VCaP (cell line): ENCODE measurements around the gene LARGE2.

Experiments
- H3K27ac ChIP-seq: fragments of 450-650 bp; 2 replicates; pipeline ENCODE4 v1.5.1; 2017
- CTCF ChIP-seq: fragments of 450-650 bp; conservative IDR thresholded peaks from 2 replicates; pipeline ENCODE4 v1.5.1; 2017; ENCODE audit warnings: mild to moderate bottlenecking, moderate library complexity

Gene LARGE2

DNA sequence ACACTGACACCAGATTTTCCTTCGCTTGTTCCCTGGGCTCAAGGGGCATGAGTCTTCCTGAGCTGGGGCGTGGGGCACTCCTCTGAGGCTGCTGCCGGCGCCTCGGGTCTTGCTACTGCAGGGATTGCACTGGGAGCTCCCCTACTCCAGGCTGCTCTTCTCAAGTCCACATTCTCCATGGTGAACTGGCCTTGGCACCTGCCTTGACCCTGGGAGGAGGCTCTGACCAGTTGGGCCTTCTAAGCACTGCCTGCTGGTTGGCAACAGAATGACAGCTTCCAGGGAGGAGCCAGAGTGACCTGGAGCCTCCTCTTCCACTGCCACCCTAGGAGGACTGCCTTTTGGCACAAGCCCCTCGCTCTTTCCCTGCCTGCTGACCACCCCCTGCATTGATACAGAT lies 24.9 kb upstream of the LARGE2 start:
- no peak overlapping the region for H3K27ac ChIP-seq
- no peak for TF ChIP-seq CTCF

DNA sequence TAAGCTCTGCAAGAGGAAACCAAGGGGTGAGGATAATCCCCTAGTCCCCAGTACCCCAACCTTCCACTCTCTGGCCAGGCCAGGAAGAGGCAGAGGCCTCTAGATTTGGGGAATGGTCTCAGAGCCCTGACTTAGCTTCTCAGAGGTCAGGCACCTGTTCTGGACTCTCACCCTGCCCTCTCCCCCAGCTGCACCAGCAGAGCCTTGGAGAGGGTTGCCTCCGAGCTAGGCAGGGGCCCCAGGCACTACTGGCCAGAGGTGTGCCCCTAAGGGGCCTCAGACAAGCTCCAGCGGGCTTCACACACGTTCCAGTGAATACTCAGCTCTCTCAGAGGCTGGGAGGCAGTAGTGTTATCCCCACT lies 23.4 kb upstream of the LARGE2 start:
- peak overlapping the region; percentile 77 for H3K27ac ChIP-seq
- TF ChIP-seq CTCF, result no peak

DNA sequence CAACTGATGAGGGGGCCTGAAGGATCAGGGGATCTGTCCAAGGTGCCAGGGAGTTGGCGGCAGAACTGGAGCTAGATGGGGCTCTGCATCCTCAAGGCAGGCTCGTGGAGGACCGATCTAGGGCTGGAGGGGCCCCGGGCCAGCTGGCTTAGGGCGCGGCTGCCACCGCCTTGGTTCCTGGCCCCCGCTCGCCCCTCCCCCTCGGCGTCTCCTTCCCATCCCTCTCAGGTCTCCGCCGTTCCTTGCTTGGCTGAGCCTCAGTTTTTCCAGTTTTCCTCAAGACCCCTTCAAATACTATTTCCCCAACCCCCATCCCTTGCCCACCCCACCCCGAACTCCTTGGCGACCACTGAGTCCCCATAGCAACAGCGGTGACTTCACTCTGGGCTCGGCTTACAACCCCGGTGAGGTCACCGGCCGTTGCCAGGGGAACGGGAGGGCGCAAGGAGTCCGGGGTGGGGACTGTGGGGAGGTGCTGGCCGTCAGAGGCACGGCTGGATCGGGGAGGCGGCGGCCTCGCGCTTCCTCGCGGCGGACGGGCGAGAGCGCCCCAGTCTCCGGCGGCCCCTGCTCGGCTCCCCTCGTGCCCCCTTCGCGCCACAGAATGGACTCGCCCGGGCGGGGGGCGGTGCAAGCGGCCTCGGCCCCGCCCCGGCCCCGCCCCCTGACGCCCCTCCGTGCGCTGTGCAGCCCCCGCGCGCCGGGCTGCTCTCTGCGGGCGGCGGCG lies 22.8 kb upstream of the LARGE2 start:
- no peak for TF ChIP-seq CTCF

GRCh38 chr11:45900175-45900800 lies 22.2 kb upstream of the LARGE2 start:
- H3K27ac ChIP-seq, result peak overlapping the region; percentile 77

More for the DNA sequence above, 22.8 kb upstream of the LARGE2 start:
- H3K27ac ChIP-seq, result peak overlapping the region; percentile 77

DNA sequence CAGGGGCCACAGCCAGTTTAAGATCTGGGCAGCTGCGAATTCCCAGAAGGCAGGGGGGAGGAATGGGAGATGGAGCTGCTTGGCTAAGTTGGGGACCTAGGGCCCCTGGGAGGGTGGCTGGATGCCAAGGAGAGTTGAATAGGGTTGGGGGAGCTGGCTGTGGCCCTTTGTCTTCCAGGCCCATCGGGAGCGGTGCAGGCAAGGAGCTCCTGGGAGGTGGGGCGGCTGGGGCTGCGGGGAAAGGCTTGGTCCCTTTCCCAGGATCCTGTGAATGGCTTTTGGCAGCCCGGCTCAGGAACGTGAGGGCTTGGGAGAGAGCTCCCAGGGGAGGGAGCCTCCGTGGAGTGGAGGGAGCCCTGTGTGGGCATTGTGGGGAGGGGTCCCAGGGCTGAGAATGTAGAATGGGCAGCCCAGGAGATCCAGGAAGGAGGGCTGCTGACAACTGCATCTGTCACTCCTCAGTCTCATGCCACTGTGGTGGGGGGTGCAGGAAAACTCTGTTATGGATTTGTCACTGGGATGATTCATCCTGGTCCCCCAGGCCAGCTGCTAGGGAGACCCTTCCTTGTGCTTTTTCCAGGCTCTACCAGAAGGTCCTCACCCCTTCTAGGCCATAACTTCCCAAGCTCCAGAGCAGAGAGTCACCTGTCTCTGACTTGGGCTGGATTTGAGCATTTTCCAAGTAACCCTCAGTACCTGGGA lies 21.4 kb upstream of the LARGE2 start:
- H3K27ac ChIP-seq, result peak overlapping the region; percentile 77; the same call in 1 of the 2 replicates
- TF ChIP-seq CTCF, result no peak

GRCh38 chr11:45901626-45902025 lies 20.8 kb upstream of the LARGE2 start:
- H3K27ac ChIP-seq, result no peak overlapping the region
- TF ChIP-seq CTCF, result no peak

DNA sequence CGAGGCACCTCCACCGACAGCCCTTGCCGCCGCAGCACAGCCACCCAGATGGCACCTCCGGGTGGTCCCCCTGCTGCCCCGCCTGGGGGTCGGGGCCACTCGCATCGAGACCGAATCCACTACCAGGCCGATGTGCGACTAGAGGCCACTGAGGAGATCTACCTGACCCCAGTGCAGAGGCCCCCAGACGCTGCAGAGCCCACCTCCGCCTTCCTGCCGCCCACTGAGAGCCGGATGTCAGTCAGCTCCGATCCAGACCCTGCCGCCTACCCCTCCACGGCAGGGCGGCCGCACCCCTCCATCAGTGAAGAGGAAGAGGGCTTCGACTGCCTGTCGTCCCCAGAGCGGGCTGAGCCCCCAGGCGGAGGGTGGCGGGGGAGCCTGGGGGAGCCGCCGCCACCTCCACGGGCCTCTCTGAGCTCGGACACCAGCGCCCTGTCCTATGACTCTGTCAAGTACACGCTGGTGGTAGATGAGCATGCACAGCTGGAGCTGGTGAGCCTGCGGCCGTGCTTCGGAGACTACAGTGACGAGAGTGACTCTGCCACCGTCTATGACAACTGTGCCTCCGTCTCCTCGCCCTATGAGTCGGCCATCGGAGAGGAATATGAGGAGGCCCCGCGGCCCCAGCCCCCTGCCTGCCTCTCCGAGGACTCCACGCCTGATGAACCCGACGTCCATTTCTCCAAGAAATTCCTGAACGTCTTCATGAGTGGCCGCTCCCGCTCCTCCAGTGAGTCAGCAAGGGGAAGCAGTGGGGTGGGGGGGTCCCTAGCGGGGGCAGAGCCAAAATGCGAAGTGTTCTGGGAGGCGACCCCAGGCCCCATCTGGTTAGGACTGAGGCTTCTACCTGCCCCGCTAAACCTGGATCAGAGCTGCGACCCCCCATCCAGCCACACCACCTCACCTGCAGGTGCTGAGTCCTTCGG lies 19.7 kb upstream of the LARGE2 start:
- no peak for TF ChIP-seq CTCF
- no peak overlapping the region for H3K27ac ChIP-seq
